Skin of body (tissue), 2 donors: ENCODE data around the gene SSR4. TPM values are rescaled to one million over a fixed set of nuclear protein-coding genes. Genes with fewer than 3 reads are reported as not detected.

ENCODE experiments used
- DNase-seq: peaks from one replicate; lab custom pipeline; 2025; lab: John Stamatoyannopoulos, UW
- total RNA-seq: library from RNA; depleted of rRNA; stranded (reverse); fragments of >200 nt; gene quantifications from one replicate; pipeline ENCODE4 v1.2.3, GENCODE V29; 2014

The SSR4 gene
- total RNA-seq, 1 donor from 2014 or later, result 99.7 TPM

DNA sequence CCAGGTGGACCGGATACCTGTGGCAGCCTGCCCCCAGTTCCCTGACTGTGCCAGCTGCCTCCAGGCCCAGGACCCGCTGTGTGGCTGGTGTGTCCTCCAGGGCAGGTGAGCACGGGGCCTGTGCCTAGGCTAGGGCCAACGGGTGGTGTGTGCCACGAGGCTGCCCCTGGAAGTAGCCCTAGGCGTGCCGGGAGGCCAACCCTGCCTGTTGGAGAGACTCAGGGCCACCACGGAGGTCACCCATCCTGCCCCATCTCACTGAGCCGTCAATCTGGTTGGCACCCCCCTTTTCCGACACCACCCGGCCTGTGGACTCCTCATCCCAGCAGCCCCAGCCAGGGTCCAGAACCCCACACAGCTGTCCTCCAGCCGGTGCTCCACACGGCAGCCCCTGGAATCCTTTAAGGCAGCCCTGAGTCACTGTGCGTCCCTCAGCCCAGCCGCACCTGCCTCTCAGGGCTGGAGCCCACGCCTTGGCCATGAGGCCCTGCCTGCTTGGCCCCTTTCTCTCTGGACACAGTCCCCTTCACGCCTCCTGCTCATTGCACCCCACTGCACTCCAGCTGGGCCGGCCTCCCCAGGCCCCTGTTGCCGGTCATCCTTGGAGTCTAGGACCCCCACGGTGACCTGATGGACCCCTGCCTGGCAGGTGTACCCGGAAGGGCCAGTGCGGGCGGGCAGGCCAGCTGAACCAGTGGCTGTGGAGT, 25.2 kb upstream of the SSR4 start:
- DNase-seq, result no peak

DNA sequence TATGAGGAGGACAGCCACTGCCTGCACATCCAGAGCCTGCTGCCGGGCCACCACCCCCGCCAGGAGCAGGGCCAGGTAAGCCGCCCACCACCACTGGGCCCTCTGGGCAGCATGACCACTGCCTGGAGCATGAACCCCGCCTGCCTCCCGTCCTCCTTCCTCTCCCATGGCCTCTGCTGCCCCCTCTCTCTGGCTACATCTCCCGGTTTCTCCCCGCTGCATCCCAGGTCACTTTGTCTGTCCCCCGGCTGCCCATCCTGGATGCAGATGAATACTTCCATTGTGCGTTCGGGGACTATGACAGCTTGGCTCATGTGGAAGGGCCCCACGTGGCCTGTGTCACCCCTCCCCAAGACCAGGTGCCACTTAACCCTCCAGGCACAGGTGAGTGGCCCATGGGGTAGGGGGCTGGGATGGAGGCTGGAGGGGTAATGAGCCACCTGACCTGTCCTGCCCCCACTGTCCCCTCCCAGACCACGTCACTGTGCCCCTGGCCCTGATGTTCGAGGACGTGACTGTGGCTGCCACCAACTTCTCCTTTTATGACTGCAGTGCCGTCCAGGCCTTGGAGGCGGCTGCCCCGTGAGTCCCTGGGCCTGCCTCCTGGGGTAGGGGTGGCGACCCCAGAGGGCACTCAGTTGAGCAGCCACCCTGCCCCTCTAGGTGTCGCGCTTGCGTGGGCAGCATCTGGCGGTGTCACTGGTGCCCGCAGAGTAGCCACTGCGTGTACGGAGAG, 24.4 kb upstream of the SSR4 start:
- no peak for DNase-seq

DNA sequence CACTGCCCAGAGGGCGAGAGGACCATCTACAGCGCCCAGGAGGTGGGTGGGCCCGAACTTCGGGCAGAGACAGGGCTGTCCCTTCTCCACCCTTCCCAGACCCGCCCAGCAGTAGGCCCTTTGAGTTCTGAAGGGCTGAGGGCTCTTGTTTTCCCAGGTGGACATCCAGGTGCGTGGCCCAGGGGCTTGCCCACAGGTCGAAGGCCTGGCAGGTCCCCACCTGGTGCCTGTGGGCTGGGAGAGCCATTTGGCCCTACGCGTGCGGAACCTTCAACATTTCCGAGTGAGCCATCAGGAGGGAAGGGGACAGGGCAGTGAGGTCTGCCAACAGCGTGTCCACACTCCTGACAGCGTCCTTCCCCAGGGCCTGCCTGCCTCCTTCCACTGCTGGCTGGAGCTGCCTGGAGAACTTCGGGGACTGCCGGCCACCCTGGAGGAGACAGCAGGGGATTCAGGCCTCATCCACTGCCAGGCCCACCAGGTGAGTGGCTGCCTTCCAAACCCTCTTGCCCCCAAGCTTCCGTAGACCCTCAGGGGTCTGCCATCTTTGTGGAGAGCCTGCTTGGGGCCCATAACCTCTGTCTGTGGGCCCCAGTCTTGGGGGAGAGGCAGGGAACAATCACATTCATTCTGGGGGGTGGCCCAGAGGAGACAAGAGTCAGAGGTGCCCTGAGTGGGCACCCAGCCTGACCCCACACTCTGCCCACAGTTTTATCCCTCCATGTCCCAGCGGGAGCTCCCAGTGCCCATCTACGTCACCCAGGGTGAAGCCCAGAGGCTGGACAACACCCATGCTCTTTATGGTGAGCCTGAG, 23.7 kb upstream of the SSR4 start:
- DNase-seq, result no peak

DNA sequence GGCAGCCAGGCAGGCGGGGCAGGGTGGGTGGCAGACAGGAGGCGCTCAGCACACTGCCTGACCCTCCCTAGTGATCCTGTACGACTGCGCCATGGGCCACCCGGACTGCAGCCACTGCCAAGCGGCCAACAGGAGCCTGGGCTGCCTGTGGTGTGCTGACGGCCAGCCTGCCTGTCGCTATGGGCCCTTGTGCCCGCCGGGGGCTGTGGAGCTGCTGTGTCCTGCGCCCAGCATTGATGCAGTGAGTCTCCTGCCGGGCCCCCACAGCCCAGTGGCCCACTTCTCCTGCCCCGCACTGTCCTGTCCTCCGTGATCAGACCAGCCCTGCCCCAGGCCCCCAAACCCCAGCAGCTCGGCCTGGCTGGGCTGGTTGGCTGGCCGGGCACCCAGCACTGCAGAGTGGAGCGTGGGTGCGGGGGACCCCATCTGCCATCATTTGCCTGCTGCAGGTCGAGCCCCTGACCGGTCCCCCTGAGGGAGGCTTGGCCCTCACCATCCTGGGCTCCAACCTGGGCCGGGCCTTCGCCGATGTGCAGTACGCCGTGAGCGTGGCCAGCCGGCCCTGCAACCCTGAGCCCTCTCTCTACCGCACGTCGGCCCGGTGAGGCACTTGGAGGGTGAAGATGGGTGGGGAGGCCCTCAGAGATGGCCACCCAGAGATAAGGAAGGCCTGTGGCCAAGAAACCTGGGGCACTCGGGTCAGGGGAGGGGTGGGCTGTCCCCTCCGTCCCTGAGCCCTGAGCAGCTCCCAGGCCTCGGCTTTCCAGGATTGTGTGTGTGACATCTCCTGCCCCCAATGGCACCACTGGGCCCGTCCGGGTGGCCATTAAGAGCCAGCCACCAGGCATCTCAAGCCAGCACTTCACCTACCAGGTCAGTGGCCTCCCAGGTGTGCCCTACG, 22.8 kb upstream of the SSR4 start:
- DNase-seq, result no peak

DNA sequence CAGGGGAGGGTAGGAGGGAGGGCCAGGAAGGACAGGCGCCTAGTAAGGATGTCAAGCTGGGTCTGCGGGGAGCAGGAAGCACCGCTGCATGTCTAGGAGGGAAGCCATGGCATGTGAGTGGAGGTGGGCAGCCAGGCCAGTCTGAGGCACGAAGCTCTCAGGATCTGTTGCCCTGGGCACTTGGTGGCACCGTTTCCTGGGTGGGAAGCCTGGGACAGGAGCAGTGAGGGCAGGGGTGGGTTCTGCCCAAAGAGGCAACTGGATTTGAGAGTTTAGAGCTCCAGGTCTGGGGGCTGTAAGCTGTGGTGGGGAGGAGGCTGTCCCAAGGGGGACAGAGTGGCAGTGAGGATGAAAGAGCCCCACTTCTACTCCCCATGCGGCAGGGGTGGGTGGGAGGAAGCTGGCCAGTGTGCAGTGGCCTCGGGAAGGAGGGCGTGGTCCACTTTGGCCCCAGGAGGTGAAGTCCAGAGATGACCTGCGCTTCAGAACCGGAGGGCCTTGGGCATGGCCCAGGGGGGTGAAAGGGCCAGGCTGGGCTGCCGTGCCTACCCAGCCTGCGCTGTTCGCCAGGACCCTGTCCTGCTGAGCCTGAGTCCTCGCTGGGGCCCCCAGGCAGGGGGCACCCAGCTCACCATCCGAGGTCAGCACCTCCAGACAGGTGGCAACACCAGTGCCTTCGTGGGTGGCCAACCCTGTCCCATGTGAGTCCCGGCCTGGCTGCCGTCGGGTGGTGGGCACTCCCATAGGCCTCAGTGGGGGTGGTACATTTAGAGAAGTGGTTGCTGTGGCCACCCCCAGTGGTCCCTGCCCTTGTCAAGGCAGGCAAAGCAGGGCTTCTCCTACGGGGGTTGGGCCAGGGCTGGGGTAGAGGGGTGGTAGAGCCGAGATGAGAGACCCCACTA, 21.9 kb upstream of the SSR4 start:
- DNase-seq, result no peak

DNA sequence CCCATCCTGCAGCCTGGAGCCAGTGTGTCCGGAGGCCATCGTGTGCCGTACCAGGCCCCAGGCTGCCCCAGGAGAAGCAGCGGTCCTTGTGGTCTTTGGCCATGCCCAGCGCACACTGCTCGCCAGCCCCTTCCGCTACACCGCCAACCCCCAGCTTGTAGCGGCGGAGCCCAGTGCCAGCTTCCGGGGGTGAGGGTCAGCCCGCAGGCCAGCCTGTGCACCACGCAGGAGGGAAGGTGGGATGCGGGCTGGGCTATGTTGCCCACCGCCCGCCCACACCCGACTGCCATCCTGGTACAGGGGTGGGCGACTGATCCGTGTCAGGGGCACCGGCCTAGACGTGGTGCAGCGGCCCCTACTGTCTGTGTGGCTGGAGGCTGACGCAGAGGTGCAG, 21.3 kb upstream of the SSR4 start:
- DNase-seq, result no peak

DNA sequence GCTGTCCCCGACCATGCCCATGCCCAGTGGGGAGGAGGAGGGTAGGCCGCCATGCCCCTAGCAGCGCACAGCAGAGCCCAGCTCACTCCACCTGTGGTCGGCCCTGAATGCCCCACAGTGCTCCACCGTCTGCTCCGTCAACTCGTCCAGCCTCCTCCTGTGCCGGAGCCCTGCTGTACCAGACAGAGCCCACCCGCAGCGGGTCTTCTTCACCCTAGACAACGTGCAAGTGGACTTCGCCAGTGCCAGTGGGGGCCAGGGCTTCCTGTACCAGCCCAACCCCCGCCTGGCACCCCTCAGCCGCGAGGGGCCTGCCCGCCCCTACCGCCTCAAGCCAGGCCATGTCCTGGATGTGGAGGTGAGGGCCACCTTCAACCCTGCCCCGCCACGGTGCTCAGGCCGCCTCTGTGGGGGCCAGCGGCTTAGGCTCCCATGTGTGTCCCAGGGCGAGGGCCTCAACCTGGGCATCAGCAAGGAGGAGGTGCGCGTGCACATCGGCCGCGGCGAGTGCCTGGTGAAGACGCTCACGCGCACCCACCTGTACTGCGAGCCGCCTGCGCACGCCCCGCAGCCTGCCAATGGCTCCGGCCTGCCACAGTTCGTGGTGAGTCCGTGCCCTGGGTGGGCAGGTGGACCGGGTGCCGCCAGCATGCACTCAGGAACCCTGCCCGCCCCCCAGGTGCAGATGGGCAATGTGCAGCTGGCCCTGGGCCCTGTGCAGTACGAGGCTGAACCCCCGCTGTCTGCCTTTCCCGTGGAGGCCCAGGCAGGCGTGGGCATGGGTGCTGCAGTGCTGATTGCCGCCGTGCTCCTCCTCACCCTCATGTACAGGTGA, 20.5 kb upstream of the SSR4 start:
- DNase-seq, result no peak

DNA sequence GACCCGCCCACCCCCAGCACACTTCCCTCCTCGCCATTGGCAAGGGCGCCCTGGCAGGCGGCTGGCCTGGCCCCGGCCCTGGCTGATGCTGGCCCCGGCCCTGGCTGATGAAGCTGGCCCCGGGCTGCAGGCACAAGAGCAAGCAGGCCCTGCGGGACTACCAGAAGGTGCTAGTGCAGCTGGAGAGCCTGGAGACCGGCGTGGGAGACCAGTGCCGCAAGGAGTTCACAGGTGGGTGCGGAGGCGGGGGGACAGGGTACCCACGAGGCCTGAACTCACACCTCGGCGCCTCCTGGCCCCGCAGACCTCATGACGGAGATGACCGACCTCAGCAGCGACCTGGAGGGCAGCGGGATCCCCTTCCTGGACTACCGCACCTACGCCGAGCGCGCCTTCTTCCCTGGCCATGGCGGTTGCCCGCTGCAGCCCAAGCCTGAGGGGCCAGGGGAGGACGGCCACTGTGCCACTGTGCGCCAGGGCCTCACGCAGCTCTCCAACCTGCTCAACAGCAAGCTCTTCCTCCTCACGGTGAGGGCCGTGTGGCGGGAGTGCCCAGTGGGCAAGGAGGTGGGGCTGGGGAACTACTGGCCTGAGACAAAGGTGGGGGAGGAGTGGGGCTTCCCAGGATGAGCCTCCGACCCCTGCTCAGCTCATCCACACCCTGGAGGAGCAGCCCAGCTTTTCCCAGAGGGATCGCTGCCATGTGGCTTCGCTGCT, 19.7 kb upstream of the SSR4 start:
- no peak for DNase-seq

DNA sequence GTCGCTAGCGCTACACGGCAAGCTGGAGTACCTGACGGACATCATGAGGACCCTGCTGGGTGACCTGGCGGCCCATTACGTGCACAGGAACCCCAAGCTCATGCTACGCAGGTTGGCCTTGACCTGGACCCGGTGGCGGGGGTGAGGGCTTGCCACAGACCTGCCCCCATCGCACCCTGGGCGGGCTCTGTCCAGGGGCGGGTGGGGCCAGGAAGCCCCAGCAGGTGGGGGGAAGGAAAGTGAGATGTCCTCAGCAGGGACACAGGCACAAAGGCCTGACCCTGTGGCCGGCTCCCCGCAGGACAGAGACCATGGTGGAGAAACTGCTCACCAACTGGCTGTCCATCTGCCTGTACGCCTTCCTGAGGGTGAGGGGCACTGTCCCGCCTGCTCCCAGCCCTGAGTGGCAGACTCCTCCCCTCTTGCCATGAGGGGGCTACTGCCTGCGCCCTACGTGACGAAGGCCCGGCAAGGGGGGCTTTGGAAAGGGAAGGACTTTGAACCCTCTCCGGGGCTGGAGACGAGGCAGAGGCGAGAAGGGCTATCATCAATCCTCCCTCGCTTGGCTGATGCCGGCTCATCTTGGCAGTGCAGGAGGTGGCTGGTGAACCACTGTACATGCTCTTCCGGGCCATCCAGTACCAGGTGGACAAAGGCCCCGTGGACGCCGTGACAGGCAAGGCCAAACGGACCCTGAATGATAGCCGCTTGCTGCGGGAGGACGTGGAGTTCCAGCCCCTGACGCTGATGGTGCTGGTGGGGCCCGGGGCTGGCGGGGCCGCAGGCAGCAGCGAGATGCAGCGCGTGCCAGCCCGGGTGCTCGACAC, 19.0 kb upstream of the SSR4 start:
- no peak for DNase-seq

DNA sequence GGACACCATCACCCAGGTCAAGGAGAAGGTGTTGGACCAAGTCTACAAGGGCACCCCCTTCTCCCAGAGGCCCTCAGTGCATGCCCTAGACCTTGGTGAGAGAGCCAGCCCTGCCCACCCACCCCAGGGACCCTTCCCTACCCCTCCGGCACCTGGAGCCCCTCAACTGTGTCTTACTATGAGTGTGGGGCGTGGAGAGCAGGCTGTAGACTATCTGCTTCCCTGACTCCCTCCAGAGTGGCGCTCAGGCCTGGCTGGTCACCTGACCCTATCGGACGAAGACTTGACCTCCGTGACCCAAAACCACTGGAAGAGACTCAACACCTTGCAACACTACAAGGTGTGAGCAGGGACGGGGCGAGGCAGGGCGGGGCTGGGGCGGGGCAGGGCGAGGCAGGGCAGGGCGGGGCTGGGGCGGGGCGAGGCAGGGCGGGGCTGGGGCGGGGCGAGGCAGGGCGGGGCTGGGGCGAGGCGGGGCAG, 18.3 kb upstream of the SSR4 start:
- no peak for DNase-seq

DNA sequence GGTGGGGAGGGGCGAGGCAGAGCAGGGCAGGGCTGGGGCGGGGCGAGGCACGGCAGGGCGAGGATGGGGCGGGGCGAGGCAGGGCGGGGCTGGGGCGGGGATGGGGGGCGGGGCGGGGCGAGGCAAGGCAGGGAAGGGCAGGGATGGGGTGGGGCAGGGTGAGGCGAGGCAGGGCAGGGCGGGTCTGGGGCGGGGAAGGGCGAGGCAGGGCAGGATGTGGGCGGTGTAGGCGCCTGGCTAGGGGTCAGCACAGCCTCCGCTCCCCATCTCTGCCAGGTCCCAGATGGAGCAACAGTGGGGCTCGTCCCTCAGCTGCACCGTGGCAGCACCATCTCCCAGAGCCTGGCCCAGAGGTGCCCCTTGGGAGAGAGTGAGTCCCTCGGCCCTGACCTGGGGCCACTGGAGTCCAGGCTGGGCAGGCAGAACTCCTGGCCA, 17.8 kb upstream of the SSR4 start:
- no peak for DNase-seq

DNA sequence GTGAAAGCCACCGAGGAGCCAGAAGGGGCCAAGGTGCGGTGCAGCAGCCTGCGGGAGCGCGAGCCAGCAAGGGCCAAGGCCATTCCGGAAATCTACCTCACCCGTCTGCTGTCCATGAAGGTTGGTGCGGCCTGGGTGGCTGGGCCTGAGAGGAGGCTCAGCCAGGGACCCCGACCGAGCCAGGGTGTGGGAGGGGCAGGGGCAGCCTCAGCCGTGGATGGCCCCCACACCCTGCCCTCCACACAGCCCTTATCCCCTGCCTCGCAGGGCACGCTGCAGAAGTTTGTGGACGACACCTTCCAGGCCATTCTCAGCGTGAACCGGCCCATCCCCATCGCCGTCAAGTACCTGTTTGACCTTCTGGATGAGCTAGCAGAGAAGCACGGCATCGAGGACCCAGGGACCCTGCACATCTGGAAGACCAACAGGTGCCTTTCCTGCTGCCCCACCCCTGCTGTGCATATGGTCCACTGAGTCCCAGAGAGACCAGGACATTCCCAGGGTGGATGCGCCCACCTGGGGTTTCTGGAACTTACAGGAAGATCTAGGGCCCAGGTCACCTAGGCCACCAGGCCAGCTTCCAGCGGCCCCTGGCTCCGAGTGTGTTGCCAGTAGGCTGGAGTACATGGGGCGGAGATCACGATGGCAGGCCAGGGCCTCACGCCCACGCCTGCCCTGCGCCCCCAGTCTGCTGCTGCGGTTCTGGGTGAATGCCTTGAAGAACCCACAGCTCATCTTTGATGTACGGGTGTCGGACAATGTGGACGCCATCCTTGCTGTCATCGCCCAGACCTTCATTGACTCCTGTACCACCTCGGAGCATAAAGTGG, 17.0 kb upstream of the SSR4 start:
- no peak for DNase-seq

DNA sequence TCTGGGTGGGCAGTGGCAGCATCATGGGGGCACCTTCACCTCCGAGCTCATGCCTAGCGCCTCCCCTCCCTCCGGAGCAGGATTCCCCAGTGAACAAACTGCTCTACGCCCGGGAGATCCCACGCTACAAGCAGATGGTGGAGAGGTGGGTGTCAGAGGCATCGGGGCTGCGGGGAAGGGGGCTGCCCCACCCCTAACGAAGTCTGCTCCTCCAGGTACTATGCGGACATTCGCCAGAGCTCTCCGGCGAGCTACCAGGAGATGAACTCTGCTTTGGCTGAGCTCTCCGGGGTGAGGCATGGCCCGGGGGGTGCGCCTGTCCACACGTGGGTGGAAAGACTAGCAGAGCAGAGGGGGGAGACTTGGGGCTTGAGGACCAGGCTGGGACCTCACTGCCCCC, 16.3 kb upstream of the SSR4 start:
- DNase-seq, result no peak

DNA sequence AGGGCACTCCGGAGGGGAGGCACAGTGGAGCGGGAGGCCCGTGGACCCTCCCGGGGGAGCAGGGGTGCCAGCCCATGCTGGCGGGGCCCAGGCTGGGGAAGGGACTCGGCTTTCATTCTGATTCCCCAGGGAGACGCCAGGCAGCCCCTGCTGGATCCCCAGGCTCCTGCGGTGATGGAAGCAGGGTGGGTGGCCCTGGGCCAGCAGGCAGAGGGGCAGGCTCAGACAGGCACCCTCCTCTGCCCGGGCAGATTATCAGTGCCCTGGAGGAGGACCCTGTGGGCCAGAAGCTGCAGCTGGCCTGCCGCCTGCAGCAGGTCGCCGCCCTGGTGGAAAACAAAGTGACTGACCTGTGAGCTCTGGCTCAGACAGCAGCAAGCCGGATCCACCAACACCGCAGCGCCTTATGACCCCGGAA, 15.8 kb upstream of the SSR4 start:
- DNase-seq, result no peak

DNA sequence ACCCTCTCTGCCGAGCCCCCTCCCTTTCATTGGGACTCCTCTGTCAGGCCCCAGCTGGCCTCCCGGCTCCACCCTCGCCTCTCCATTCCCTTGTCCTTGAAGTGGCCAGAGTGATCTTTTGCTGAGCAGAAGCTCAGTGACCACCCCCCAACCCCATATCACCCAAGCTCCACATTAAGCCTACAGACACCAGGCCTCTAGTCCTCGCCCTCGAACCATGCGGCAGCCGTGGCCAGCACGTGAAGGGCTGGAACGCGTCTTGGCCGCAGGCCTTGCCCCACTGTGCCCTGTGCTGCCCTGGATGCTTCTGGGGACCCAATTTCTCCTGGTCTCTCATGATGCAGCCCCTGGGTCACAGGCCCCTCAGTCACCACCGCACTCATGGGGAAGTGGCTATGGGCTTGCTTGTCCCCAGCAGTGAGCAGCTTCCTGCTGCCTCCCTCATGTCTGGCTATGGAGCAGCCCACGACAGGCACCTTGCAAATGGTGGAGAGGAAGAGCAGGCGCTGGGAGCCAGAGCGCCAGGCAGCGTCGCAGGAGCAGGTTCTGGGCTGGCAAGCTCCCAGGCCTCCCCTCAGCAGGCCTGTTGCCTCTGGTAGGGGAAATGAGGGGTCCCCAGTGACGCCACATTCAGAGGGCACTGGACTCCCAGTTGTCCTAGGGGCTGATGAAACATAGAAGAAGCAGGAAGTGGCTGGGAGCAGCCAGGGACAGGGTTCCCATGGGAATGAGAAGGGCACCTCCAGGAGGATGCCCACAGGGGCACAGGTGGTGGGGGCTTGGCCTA, 14.4 kb upstream of the SSR4 start:
- DNase-seq, result no peak
